ENCODE measurements around the gene PCDHGC4.
A peak's percentile ranks its signal among the peaks of the same experiment; 100 is the strongest.

Gene PCDHGC4

GRCh38 chr5:141512911-141513626 lies 28.2 kb downstream of the PCDHGC4 start:
- peak; percentile 76 for DNase-seq

GRCh38 chr5:141513627-141514329 lies 28.9 kb downstream of the PCDHGC4 start:
- peak; percentile 88 for DNase-seq

- no peak for DNase-seq
Measured at GRCh38 chr5:141514330-141515133, 29.7 kb downstream of the PCDHGC4 start.

- DNase-seq, result no peak
Measured at GRCh38 chr5:141515141-141515540, 30.3 kb downstream of the PCDHGC4 start.

- no peak for DNase-seq
Measured at GRCh38 chr5:141515946-141516671, 31.3 kb downstream of the PCDHGC4 start.

- no peak for DNase-seq
Measured at GRCh38 chr5:141516672-141517025, 31.8 kb downstream of the PCDHGC4 start.

- DNase-seq, result no peak
Measured at GRCh38 chr5:141517312-141517711, 32.5 kb downstream of the PCDHGC4 start.

- no peak for DNase-seq
Measured at GRCh38 chr5:141517880-141518617, 33.2 kb downstream of the PCDHGC4 start.

GRCh38 chr5:141518618-141519015 lies 33.8 kb downstream of the PCDHGC4 start:
- no peak for DNase-seq

- no peak for DNase-seq
Measured at GRCh38 chr5:141519605-141520565, 35.1 kb downstream of the PCDHGC4 start.

GRCh38 chr5:141521244-141521781 lies 36.5 kb downstream of the PCDHGC4 start:
- DNase-seq, result no peak

- DNase-seq, result no peak
Measured at GRCh38 chr5:141522301-141522700, 37.5 kb downstream of the PCDHGC4 start.

- DNase-seq, result no peak
Measured at GRCh38 chr5:141523991-141524390, 39.2 kb downstream of the PCDHGC4 start.

- DNase-seq, result peak; percentile 83
Measured at GRCh38 chr5:141524604-141525597, 40.1 kb downstream of the PCDHGC4 start.

- no peak for DNase-seq
Measured at GRCh38 chr5:141525653-141526052, 40.8 kb downstream of the PCDHGC4 start.

- no peak for DNase-seq
Measured at GRCh38 chr5:141527426-141527825, 42.6 kb downstream of the PCDHGC4 start.

GRCh38 chr5:141528291-141528984 lies 43.6 kb downstream of the PCDHGC4 start:
- no peak for DNase-seq

GRCh38 chr5:141529002-141529401 lies 44.2 kb downstream of the PCDHGC4 start:
- no peak for DNase-seq

- DNase-seq, result no peak
Measured at GRCh38 chr5:141529873-141530272, 45.0 kb downstream of the PCDHGC4 start.
